ENCODE results near the gene KSR1.

DNA sequence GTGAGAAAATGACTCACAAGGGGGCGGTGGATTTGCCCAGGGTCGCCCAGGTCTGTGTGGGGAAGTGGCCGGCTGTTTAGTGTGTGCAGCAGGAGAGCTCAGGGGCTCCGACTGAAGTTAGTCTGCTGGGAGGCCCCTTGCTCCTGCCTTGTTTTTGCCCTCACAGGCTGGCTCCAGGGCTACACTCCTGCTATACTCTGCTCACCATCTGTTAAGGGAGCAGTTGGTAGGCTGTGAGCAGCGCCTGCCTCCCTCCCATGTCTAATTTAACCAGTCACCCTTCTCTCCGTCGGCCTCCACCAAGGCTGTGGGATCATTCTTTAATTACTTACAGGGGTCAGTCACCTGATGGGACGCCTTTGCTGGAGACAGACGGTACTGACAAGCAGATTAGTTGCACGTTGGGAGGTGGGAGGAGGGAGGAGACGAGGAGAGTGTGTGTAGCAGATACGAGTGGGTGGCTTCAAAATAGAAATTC is 35.5 kb downstream of the KSR1 start:
- no peak for TF ChIP-seq POLR2A (IDR thresholded peaks at IDR 0.05)
- TF ChIP-seq, protein P1, sequence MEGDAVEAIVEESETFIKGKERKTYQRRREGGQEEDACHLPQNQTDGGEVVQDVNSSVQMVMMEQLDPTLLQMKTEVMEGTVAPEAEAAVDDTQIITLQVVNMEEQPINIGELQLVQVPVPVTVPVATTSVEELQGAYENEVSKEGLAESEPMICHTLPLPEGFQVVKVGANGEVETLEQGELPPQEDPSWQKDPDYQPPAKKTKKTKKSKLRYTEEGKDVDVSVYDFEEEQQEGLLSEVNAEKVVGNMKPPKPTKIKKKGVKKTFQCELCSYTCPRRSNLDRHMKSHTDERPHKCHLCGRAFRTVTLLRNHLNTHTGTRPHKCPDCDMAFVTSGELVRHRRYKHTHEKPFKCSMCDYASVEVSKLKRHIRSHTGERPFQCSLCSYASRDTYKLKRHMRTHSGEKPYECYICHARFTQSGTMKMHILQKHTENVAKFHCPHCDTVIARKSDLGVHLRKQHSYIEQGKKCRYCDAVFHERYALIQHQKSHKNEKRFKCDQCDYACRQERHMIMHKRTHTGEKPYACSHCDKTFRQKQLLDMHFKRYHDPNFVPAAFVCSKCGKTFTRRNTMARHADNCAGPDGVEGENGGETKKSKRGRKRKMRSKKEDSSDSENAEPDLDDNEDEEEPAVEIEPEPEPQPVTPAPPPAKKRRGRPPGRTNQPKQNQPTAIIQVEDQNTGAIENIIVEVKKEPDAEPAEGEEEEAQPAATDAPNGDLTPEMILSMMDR (IDR thresholded peaks at IDR 0.05) = no peak
- no peak for TF ChIP-seq POLR2AphosphoS5 (IDR thresholded peaks at IDR 0.05)
- no peak for TF ChIP-seq EP300 (IDR thresholded peaks at IDR 0.05)

Measured in upper lobe of left lung (tissue), 4 donors.